SK-N-SH treated with all-trans-retinoic acid at 6 μM for 48 hours (cell line): Measurements from ENCODE around the gene EDIL3.

Source experiments
- ATAC-seq: fragments of 200-7000 bp; cut with Tn5 transposase; 3 replicates; pipeline ENCODE4 v1.9.1; 2020; ENCODE audit warnings: mild to moderate bottlenecking, moderate library complexity
- ARNTL ChIP-seq: fragments of 450-650 bp; formaldehyde crosslinking; IDR thresholded peaks from 2 replicates; pipeline ENCODE4 v1.5.0; 2020; ENCODE audit warnings: low read depth, mild to moderate bottlenecking, moderate library complexity, borderline replicate concordance
- BACH2 ChIP-seq: fragments of 250-450 bp; sonication (Bioruptor Pico); IDR thresholded peaks from 2 replicates; pipeline ENCODE4 v1.9.0; 2021; ENCODE audit warnings: mild to moderate bottlenecking, borderline replicate concordance
- CREB5 ChIP-seq: fragments of 250-450 bp; sonication (Bioruptor Pico); IDR thresholded peaks from 2 replicates; pipeline ENCODE4 v1.5.1; 2020; ENCODE audit warnings: low read depth, mild to moderate bottlenecking, moderate library complexity
- CSDC2 ChIP-seq: fragments of 250-450 bp; sonication (Bioruptor Pico); IDR thresholded peaks from 2 replicates; pipeline ENCODE4 v1.5.0; 2020; ENCODE audit warnings: mild to moderate bottlenecking, moderate library complexity
- CSRNP3 ChIP-seq: fragments of 250-450 bp; sonication (Bioruptor Pico); IDR thresholded peaks from 2 replicates; pipeline ENCODE4 v1.5.1; 2021; ENCODE audit warnings: mild to moderate bottlenecking, moderate library complexity
- ESRRG ChIP-seq: fragments of 250-450 bp; sonication (Bioruptor Pico); IDR thresholded peaks from 2 replicates; pipeline ENCODE4 v1.6.1; 2021; ENCODE audit warnings: mild to moderate bottlenecking
- OSR1 ChIP-seq: fragments of 250-450 bp; sonication (Bioruptor Pico); IDR thresholded peaks from 2 replicates; pipeline ENCODE4 v1.8.0; 2022; ENCODE audit warnings: moderate library complexity, mild to moderate bottlenecking, inconsistent platforms
- PATZ1 ChIP-seq: fragments of 250-450 bp; sonication (Bioruptor Pico); IDR thresholded peaks from 2 replicates; pipeline ENCODE4 v1.8.0; 2020; ENCODE audit warnings: mild to moderate bottlenecking, moderate library complexity, borderline replicate concordance
- POU6F1 ChIP-seq: fragments of 250-450 bp; sonication (Bioruptor Pico); IDR thresholded peaks from 2 replicates; pipeline ENCODE4 v1.8.0; 2021; ENCODE audit warnings: low read depth, mild to moderate bottlenecking, moderate library complexity, borderline replicate concordance
- PPARA ChIP-seq: fragments of 250-450 bp; sonication (Bioruptor Pico); IDR thresholded peaks from 2 replicates; pipeline ENCODE4 v1.5.0; 2020; ENCODE audit warnings: mild to moderate bottlenecking, borderline replicate concordance
- RARB ChIP-seq: fragments of 250-450 bp; sonication (Bioruptor Pico); IDR thresholded peaks from 2 replicates; pipeline ENCODE4 v1.8.0; 2021; ENCODE audit warnings: mild to moderate bottlenecking, moderate library complexity
- SNAI2 ChIP-seq: fragments of 250-450 bp; sonication (Bioruptor Pico); IDR thresholded peaks from 2 replicates; pipeline ENCODE4 v1.5.0; 2020; ENCODE audit warnings: mild to moderate bottlenecking, moderate library complexity
- TCF4 ChIP-seq: fragments of 250-450 bp; sonication (Bioruptor Pico); IDR thresholded peaks from 2 replicates; pipeline ENCODE4 v1.8.0; 2021; ENCODE audit warnings: mild to moderate bottlenecking, moderate library complexity, borderline replicate concordance
- TOX ChIP-seq: fragments of 250-450 bp; sonication (Bioruptor Pico); IDR thresholded peaks from 2 replicates; pipeline ENCODE4 v1.8.0; 2021; ENCODE audit warnings: mild to moderate bottlenecking, moderate library complexity, borderline replicate concordance
- TSHZ2 ChIP-seq: fragments of 250-450 bp; sonication (Bioruptor Pico); IDR thresholded peaks from 2 replicates; pipeline ENCODE4 v1.5.0; 2020; ENCODE audit warnings: mild to moderate bottlenecking, moderate library complexity
- ZC3H10 ChIP-seq: fragments of 250-450 bp; sonication (Bioruptor Pico); IDR thresholded peaks from 2 replicates; pipeline ENCODE4 v1.5.1; 2021; ENCODE audit warnings: mild to moderate bottlenecking, moderate library complexity
- ZFP3 ChIP-seq: fragments of 250-450 bp; sonication (Bioruptor Pico); IDR thresholded peaks from 2 replicates; pipeline ENCODE4 v1.5.0; 2020; ENCODE audit warnings: mild to moderate bottlenecking, moderate library complexity
- ZFP30 ChIP-seq: fragments of 450-650 bp; formaldehyde crosslinking; IDR thresholded peaks from 2 replicates; pipeline ENCODE4 v1.5.0; 2022; ENCODE audit warnings: mild to moderate bottlenecking, moderate library complexity
- ZNF565 ChIP-seq: fragments of 450-650 bp; formaldehyde crosslinking; conservative IDR thresholded peaks from 2 replicates; pipeline ENCODE4 v1.5.0; 2020; ENCODE audit warnings: low read depth, mild to moderate bottlenecking, moderate library complexity
- ZNF70 ChIP-seq: fragments of 450-650 bp; formaldehyde crosslinking; IDR thresholded peaks from 2 replicates; pipeline ENCODE4 v1.5.0; 2020; ENCODE audit warnings: mild to moderate bottlenecking, moderate library complexity
- ZNF8 ChIP-seq: fragments of 450-650 bp; formaldehyde crosslinking; IDR thresholded peaks from 2 replicates; pipeline ENCODE4 v1.5.0; 2020; ENCODE audit warnings: mild to moderate bottlenecking, moderate library complexity

EDIL3 gene

GRCh38 chr5:83914199-83914598 is 470.5 kb downstream of the EDIL3 start:
- ATAC-seq = peak; percentile 64
- TF ChIP-seq PATZ1 (CRISPR knock-in tag) (no peak), ZC3H10 (CRISPR knock-in tag) (no peak), CREB5 (no peak), OSR1 (CRISPR knock-in tag) (no peak), ZNF565 (no peak), POU6F1 (CRISPR knock-in tag) (no peak), TCF4 (CRISPR knock-in tag) (no peak), CSRNP3 (CRISPR knock-in tag) (no peak), CSDC2 (CRISPR knock-in tag) (no peak), ZNF70 (CRISPR knock-in tag) (no peak), ZNF8 (CRISPR knock-in tag) (no peak), TOX (no peak; the same call in 1 of the 2 replicates), RARB (CRISPR knock-in tag) (no peak), SNAI2 (CRISPR knock-in tag) (no peak), ARNTL (CRISPR knock-in tag) (no peak), TSHZ2 (no peak), PPARA (no peak), ZFP3 (CRISPR knock-in tag) (no peak), ESRRG (CRISPR knock-in tag) (no peak)

GRCh38 chr5:83913593-83913992 is 471.1 kb downstream of the EDIL3 start:
- no peak for ATAC-seq
- no peak for TF ChIP-seq ZFP3 (CRISPR knock-in tag)
- no peak for TF ChIP-seq ZFP30 (CRISPR knock-in tag)
- TF ChIP-seq POU6F1 (CRISPR knock-in tag) = no peak
- no peak for TF ChIP-seq CSRNP3 (CRISPR knock-in tag)
- no peak for TF ChIP-seq ZC3H10 (CRISPR knock-in tag)
- TF ChIP-seq RARB (CRISPR knock-in tag) = no peak
- TF ChIP-seq BACH2 (CRISPR knock-in tag) = no peak
- TF ChIP-seq ZNF70 (CRISPR knock-in tag) = no peak
- TF ChIP-seq ZNF565 = no peak
- TF ChIP-seq CREB5 = no peak
- no peak for TF ChIP-seq TOX
- no peak for TF ChIP-seq ZNF8 (CRISPR knock-in tag)
- no peak for TF ChIP-seq CSDC2 (CRISPR knock-in tag)
- TF ChIP-seq PPARA = no peak
- TF ChIP-seq SNAI2 (CRISPR knock-in tag) = no peak
- TF ChIP-seq, all 23 proteins: peak for 0
